HG02970 (cell line): ENCODE data around the gene SMKR1.
"Not testable (repeated sequence)": the region's sequence is repeated elsewhere in the genome, so short reads cannot be mapped to it uniquely, and the experiment has no call there.

Source experiments
- ATAC-seq: cut with Tn5 transposase; IDR thresholded peaks from one replicate; pipeline ENCODE4 v1.9.1; 2021; ENCODE audit warnings: mild to moderate bottlenecking, moderate library complexity, moderate number of reproducible peaks; ENCODE audit not compliant: unreplicated experiment, low FRiP score

Gene SMKR1

GRCh38 chr7:129501760-129502707 is at the start of gene SMKR1:
Gene SMKR1 (plus strand): TSS chr7:129502531. CDS start chr7:129502825, 294 bp downstream.
- ATAC-seq: peak; percentile 81

GRCh38 chr7:129452589-129453231 is 49.6 kb upstream of the SMKR1 start:
- ATAC-seq: no peak

- no peak for ATAC-seq
Observed at GRCh38 chr7:129453510-129454248, 48.7 kb upstream of the SMKR1 start.

- no peak for ATAC-seq
Observed at GRCh38 chr7:129454249-129454551, 48.1 kb upstream of the SMKR1 start.

- no peak for ATAC-seq
Observed at GRCh38 chr7:129456421-129456820, 45.9 kb upstream of the SMKR1 start.

GRCh38 chr7:129457101-129457500 is 45.2 kb upstream of the SMKR1 start:
- no peak for ATAC-seq

GRCh38 chr7:129458171-129458570 is 44.2 kb upstream of the SMKR1 start:
- no peak for ATAC-seq

- ATAC-seq: no peak
Observed at GRCh38 chr7:129461809-129462208, 40.5 kb upstream of the SMKR1 start.

- ATAC-seq: no peak
Observed at GRCh38 chr7:129462420-129462819, 39.9 kb upstream of the SMKR1 start.

- no peak for ATAC-seq
Observed at GRCh38 chr7:129464194-129464593, 38.1 kb upstream of the SMKR1 start.

- ATAC-seq: no peak
Observed at GRCh38 chr7:129465080-129465479, 37.3 kb upstream of the SMKR1 start.

GRCh38 chr7:129466796-129467195 is 35.5 kb upstream of the SMKR1 start:
- no peak for ATAC-seq

GRCh38 chr7:129468087-129468486 is 34.2 kb upstream of the SMKR1 start:
- no peak for ATAC-seq

GRCh38 chr7:129468547-129468946 is 33.8 kb upstream of the SMKR1 start:
- no peak for ATAC-seq

GRCh38 chr7:129469930-129470329 is 32.4 kb upstream of the SMKR1 start:
- no peak for ATAC-seq

- no peak for ATAC-seq
Observed at GRCh38 chr7:129470411-129470810, 31.9 kb upstream of the SMKR1 start.

GRCh38 chr7:129471402-129471827 is 30.9 kb upstream of the SMKR1 start:
- ATAC-seq: no peak

GRCh38 chr7:129475931-129476330 is 26.4 kb upstream of the SMKR1 start:
- not testable (repeated sequence) for ATAC-seq

- ATAC-seq: not testable (repeated sequence)
Observed at GRCh38 chr7:129476398-129476797, 25.9 kb upstream of the SMKR1 start.

GRCh38 chr7:129479831-129480230 is 22.5 kb upstream of the SMKR1 start:
- ATAC-seq: no peak
